IMR-90 (cell line): ENCODE results near the gene CYP2W1. TPM values are rescaled to one million over a fixed set of nuclear protein-coding genes. Genes with fewer than 3 reads are reported as not detected.

Source experiments
- ATAC-seq: fragments of 200-7000 bp; cut with Tn5 transposase; 2 replicates; pipeline ENCODE4 v1.9.1; 2020; ENCODE audit warnings: low read depth, mild to moderate bottlenecking, moderate library complexity
- BruUV-seq: library from RNA; stranded (reverse); fragments of 400-500 nt; replicated peaks from 2 replicates; lab custom pipeline; 2021; lab: Mats Ljungman, UMichigan
- CTCF ChIA-PET: fragments of 300-600 bp; formaldehyde crosslinking; extraction: SDS; loops from one replicate; lab custom pipeline; 2021; ENCODE audit warnings: antibody characterized with exemption; lab: Yijun Ruan, JAX
- POLR2A ChIA-PET: fragments of 300-600 bp; sonication (Branson Sonifier 250); formaldehyde crosslinking; loops from one replicate; lab custom pipeline; 2022; ENCODE audit warnings: antibody characterized with exemption; ENCODE audit not compliant: unreplicated experiment; lab: Charles Lee
- DNase-seq: peaks from one replicate; pipeline ENCODE4 v3.0.0; 2013
- H2AFZ ChIP-seq: replicated peaks from 2 replicates; pipeline ENCODE3; 2013; ENCODE audit warnings: low read length, mild to moderate bottlenecking; ENCODE audit not compliant: poor library complexity
- H2AK5ac ChIP-seq: 2 replicates; pipeline ENCODE4 v1.6.1; 2013; ENCODE audit warnings: low read depth, low read length, inconsistent platforms
- H2AK9ac ChIP-seq: replicated peaks from 2 replicates; pipeline ENCODE3; 2013; ENCODE audit warnings: mild to moderate bottlenecking, low read depth, low read length, moderate library complexity; ENCODE audit not compliant: poor library complexity
- H2BK120ac ChIP-seq: 2 replicates; pipeline ENCODE4 v1.6.1; 2013; ENCODE audit warnings: low read depth, low read length, inconsistent platforms
- H2BK15ac ChIP-seq: 3 replicates; pipeline ENCODE4 v1.6.1; 2013; ENCODE audit warnings: low read depth, low read length, inconsistent platforms
- H2BK20ac ChIP-seq: 2 replicates; pipeline ENCODE4 v1.6.1; 2013; ENCODE audit warnings: low read depth, mild to moderate bottlenecking, inconsistent platforms, low read length, moderate library complexity
- H2BK5ac ChIP-seq: 2 replicates; pipeline ENCODE4 v1.6.1; 2013; ENCODE audit warnings: mild to moderate bottlenecking, low read depth, low read length, inconsistent platforms; ENCODE audit not compliant: poor library complexity, severe bottlenecking
- H3K14ac ChIP-seq: replicated peaks from 2 replicates; pipeline ENCODE4 v1.6.1; 2013; ENCODE audit warnings: low read depth, low read length, inconsistent platforms
- H3K18ac ChIP-seq: 2 replicates; pipeline ENCODE4 v1.6.1; 2013; ENCODE audit warnings: low read depth, low read length, control low read depth
- H3K23ac ChIP-seq: 2 replicates; pipeline ENCODE4 v1.6.1; 2013; ENCODE audit warnings: low read depth, low read length, inconsistent platforms
- H3K27ac ChIP-seq: 2 replicates; pipeline ENCODE4 v1.5.1; 2013; ENCODE audit warnings: mild to moderate bottlenecking, control low read depth, low read length; ENCODE audit not compliant: insufficient read depth
- H3K27me3 ChIP-seq: 2 replicates; pipeline ENCODE4 v1.6.1; 2013; ENCODE audit warnings: low read length; ENCODE audit not compliant: control insufficient read depth, insufficient read depth
- H3K36me3 ChIP-seq: 2 replicates; pipeline ENCODE4 v1.6.1; 2013; ENCODE audit warnings: low read length, mixed read lengths; ENCODE audit not compliant: control insufficient read depth, insufficient read depth
- H3K4ac ChIP-seq: 2 replicates; pipeline ENCODE4 v1.6.1; 2013; ENCODE audit warnings: low read depth, low read length, inconsistent platforms
- H3K4me1 ChIP-seq: 2 replicates; pipeline ENCODE4 v1.6.1; 2013; ENCODE audit warnings: low read length, mixed read lengths; ENCODE audit not compliant: control insufficient read depth, insufficient read depth
- H3K4me2 ChIP-seq: 2 replicates; pipeline ENCODE4 v1.6.1; 2013; ENCODE audit warnings: low read depth, mild to moderate bottlenecking, control low read depth, low read length, moderate library complexity
- H3K4me3 ChIP-seq: 2 replicates; pipeline ENCODE4 v1.5.1; 2013; ENCODE audit warnings: low read depth, mild to moderate bottlenecking, control low read depth, low read length, moderate library complexity; ENCODE audit not compliant: insufficient read depth
- H3K56ac ChIP-seq: 2 replicates; pipeline ENCODE4 v1.6.1; 2013; ENCODE audit warnings: low read length, inconsistent platforms; ENCODE audit not compliant: insufficient read depth; ENCODE audit errors: extremely low read depth
- H3K79me1 ChIP-seq, 2 experiments: 2 replicates each; pipeline ENCODE4 v1.6.1; 2013; ENCODE audit warnings: low read length in 2 of 2, inconsistent platforms in 1 of 2, low read depth in 1 of 2
- H3K9ac ChIP-seq: 2 replicates; pipeline ENCODE4 v1.6.1; 2013; ENCODE audit warnings: low read depth, low read length, control low read depth
- H3K9me1 ChIP-seq: 2 replicates; pipeline ENCODE4 v1.6.1; 2013; ENCODE audit warnings: low read length, inconsistent platforms; ENCODE audit not compliant: insufficient read depth
- H3K9me3 ChIP-seq: 2 replicates; pipeline ENCODE4 v1.6.1; 2013; ENCODE audit warnings: low read length; ENCODE audit not compliant: control insufficient read depth, insufficient read depth
- H4K20me1 ChIP-seq: 2 replicates; pipeline ENCODE4 v1.6.1; 2013; ENCODE audit warnings: low read length, inconsistent platforms; ENCODE audit not compliant: insufficient read depth
- H4K5ac ChIP-seq: 2 replicates; pipeline ENCODE4 v1.6.1; 2013; ENCODE audit warnings: mild to moderate bottlenecking, low read depth, low read length, control low read depth
- H4K8ac ChIP-seq, 2 experiments: 2 replicates each; pipeline ENCODE4 v1.6.1; 2013; ENCODE audit warnings: low read depth in 2 of 2, low read length in 2 of 2, control low read depth in 1 of 2, inconsistent platforms in 1 of 2
- H4K91ac ChIP-seq: 2 replicates; pipeline ENCODE4 v1.6.1; 2013; ENCODE audit warnings: low read depth, low read length, inconsistent platforms; ENCODE audit not compliant: insufficient read depth
- CHD1 ChIP-seq: IDR thresholded peaks from 2 replicates; pipeline ENCODE4 v1.6.1; 2012; ENCODE audit warnings: low read depth, low read length, improper control_type of control experiment
- CTCF ChIP-seq: conservative IDR thresholded peaks from 2 replicates; pipeline ENCODE4 v1.5.1; 2012; ENCODE audit warnings: mild to moderate bottlenecking, low read depth, low read length, improper control_type of control experiment
- RAD21 ChIP-seq: IDR thresholded peaks from 2 replicates; pipeline ENCODE4 v1.6.1; 2012; ENCODE audit warnings: low read length, improper control_type of control experiment
- RCOR1 ChIP-seq: IDR thresholded peaks from 2 replicates; pipeline ENCODE4 v1.6.1; 2012; ENCODE audit warnings: mild to moderate bottlenecking, low read length, improper control_type of control experiment; ENCODE audit not compliant: insufficient replicate concordance
- RFX5 ChIP-seq: IDR thresholded peaks from 2 replicates; pipeline ENCODE4 v1.8.0; 2012; ENCODE audit warnings: low read depth, mild to moderate bottlenecking, low read length, moderate library complexity
- WGBS, 2 experiments: methylation state at CpG; one replicate each; pipeline versions ENCODE4 v1.1.5 to v1.1.7; 2013; ENCODE audit warnings: missing lambda C conversion rate in 2 of 2; ENCODE audit not compliant: insufficient read length in 1 of 2; ENCODE audit errors: extremely low coverage in 2 of 2; 5-methylcytosine and 5-hydroxymethylcytosine counted together
- dilution Hi-C: fragments of 300-500 bp; cut with HindIII; formaldehyde crosslinking; loops from one replicate; pipeline ENCODE4 v1.14.3; 2018; ENCODE audit warnings: low sequenced_read_pairs; ENCODE audit not compliant: unreplicated experiment
- in situ Hi-C: fragments of 300-500 bp; cut with MboI; formaldehyde crosslinking; loops from 3 replicates; pipeline ENCODE4 v1.14.3; 2019; ENCODE audit warnings: low sequenced_read_pairs, inconsistent platforms, mixed read lengths
- intact Hi-C: fragments of 100-400 bp; cut with micrococcal nuclease; formaldehyde crosslinking; loops from 2 replicates; pipeline ENCODE4 v1.10.0; 2022
- polyA plus RNA-seq, 3 experiments: library from polyadenylated mRNA; depleted of rRNA; stranded (reverse); fragments of >200 nt; gene quantifications; 2 replicates each; pipeline ENCODE4 v1.2.3, GENCODE V29; 2012; ENCODE audit warnings: low replicate concordance in 1 of 3
- total RNA-seq: library from RNA; depleted of rRNA; stranded (reverse); fragments of >200 nt; gene quantifications from 2 replicates; pipeline ENCODE4 v1.2.3, GENCODE V29; 2012
- TF ChIP-seq, protein P1 (sequence below): fragments of 150-350 bp; IDR thresholded peaks from 2 replicates; pipeline ENCODE4 v1.6.1; 2017; ENCODE audit warnings: mild to moderate bottlenecking, antibody characterized with exemption, low read length, low read depth

Gene CYP2W1
- total and polyA plus RNA-seq, 2 of the 4 experiments (the other 2 are of a cell fraction): not detected

DNA sequence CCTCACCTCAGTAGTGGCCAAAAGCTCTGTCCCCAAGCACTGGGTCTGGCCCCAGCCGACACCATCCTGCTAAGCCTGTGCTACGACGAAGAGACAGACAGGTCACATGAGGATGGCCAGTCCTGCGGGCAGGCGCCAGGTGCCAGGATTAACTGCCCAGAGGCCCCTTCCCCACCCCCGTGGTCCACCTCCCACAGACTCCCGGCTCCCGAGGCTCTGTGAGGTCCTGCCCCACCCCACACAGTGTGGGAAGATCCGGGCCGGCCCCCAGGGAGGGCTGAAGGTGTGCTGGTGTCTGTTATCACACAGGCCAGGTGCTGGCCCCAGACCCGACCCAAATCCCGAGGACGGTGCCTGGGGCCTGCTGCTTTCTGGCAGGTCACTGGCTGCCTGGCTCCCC lies 27.2 kb downstream of the CYP2W1 start:
- H3K14ac ChIP-seq: no peak overlapping the region
- no peaks in the 10 kb centered on the region for H3K9me3 ChIP-seq
- in situ Hi-C loops: no loop called here
- no peak overlapping the region for H3K27ac ChIP-seq
- no peak overlapping the region for H3K56ac ChIP-seq
- DNase-seq: no peak
- no peaks in the 10 kb centered on the region for H3K27me3 ChIP-seq
- no peak overlapping the region for H3K4ac ChIP-seq
- intact Hi-C loops: no loop called here
- no peak overlapping the region for H2BK15ac ChIP-seq
- ChIA-PET CTCF (no interaction called here), POLR2A (no interaction called here)
- peaks cover 0 to 39% of the 10 kb centered on the region in 2 experiments; a peak in 3 of 4 replicates for H3K79me1 ChIP-seq
- H4K91ac ChIP-seq: no peak overlapping the region
- peak overlapping the region; percentile 11 for H2AFZ ChIP-seq
- 87% methylated on average over 3 of the region's 13 CpGs; no CpG with 5 or more reads in 1 of the 2 experiments for WGBS, 2 experiments
- H2AK9ac ChIP-seq: no peak overlapping the region
- H2BK20ac ChIP-seq: no peak overlapping the region
- TF ChIP-seq CHD1: no peak
- TF ChIP-seq, protein P1, sequence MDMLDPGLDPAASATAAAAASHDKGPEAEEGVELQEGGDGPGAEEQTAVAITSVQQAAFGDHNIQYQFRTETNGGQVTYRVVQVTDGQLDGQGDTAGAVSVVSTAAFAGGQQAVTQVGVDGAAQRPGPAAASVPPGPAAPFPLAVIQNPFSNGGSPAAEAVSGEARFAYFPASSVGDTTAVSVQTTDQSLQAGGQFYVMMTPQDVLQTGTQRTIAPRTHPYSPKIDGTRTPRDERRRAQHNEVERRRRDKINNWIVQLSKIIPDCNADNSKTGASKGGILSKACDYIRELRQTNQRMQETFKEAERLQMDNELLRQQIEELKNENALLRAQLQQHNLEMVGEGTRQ: no peak
- no peak for TF ChIP-seq CTCF
- TF ChIP-seq RFX5: no peak
- no peak for TF ChIP-seq RAD21
- no peak for TF ChIP-seq RCOR1
- H4K5ac ChIP-seq: no peak overlapping the region
- no peak overlapping the region for H3K4me2 ChIP-seq
- peaks cover 23% of the 10 kb centered on the region for H3K36me3 ChIP-seq
- H2BK5ac ChIP-seq: no peak overlapping the region
- H3K4me3 ChIP-seq: no peak overlapping the region
- no peak overlapping the region for H2AK5ac ChIP-seq
- no peak overlapping the region for H3K23ac ChIP-seq
- no peak overlapping the region for H3K18ac ChIP-seq
- no TSS peak for BruUV-seq
- H3K4me1 ChIP-seq: no peaks in the 10 kb centered on the region
- H4K8ac ChIP-seq: no peak overlapping the region
- dilution Hi-C loops: no loop called here
- peaks cover 27% of the 10 kb centered on the region for H4K20me1 ChIP-seq
- H3K9ac ChIP-seq: no peak overlapping the region
- ATAC-seq: no peak
- peaks cover 4% of the 10 kb centered on the region for H3K9me1 ChIP-seq
- no peak overlapping the region for H2BK120ac ChIP-seq
